DND-41 (cell line): ENCODE results near the gene SMCO1.

Experiments used
- CTCF ChIP-seq: IDR thresholded peaks from 2 replicates; pipeline ENCODE4 v1.5.1; 2012; ENCODE audit warnings: borderline replicate concordance, low read length, moderate library complexity, mild to moderate bottlenecking; ENCODE audit not compliant: poor library complexity, severe bottlenecking; ENCODE audit errors: extremely low read depth
- EZH2 ChIP-seq: IDR thresholded peaks from 3 replicates; pipeline ENCODE4 v1.6.1; 2012; ENCODE audit warnings: borderline replicate concordance, low read depth, mild to moderate bottlenecking, moderate library complexity, low read length, inconsistent platforms; ENCODE audit not compliant: severe bottlenecking

- TF ChIP-seq CTCF (no peak), EZH2 (no peak)
Measured at GRCh38 chr3:196493292-196493691, 21.9 kb downstream of the SMCO1 start.
